ENCODE results near the gene RBP2. TPM values are rescaled to one million over a fixed set of nuclear protein-coding genes. Genes with fewer than 3 reads are reported as not detected.

The RBP2 gene
- total RNA-seq, 4 donors from 2014 or later: 3.4 TPM; not detected in 3

GRCh38 chr3:139454346-139454745 lies 22.0 kb downstream of the RBP2 start:
- no peaks in the 10 kb centered on the region for H3K36me3 ChIP-seq
- no peak overlapping the region for H3K4me3 ChIP-seq
- no peak overlapping the region for H3K27ac ChIP-seq
- TF ChIP-seq POLR2A (IDR thresholded peaks at IDR 0.05) (no peak), EP300 (IDR thresholded peaks at IDR 0.05; ENCODE audit: low read depth) (no peak), POLR2AphosphoS5 (IDR thresholded peaks at IDR 0.05) (no peak), CTCF (IDR thresholded peaks at IDR 0.05) (no peak)
- H3K9me3 ChIP-seq: no peaks in the 10 kb centered on the region
- H3K27me3 ChIP-seq: no peaks in the 10 kb centered on the region
- in situ Hi-C loops (cut with MboI; ENCODE audit: low pct_ligation_motif_present in 1 of 4, low pct_unique_long_range_greater_than_20kb in 1 of 4, low sequenced_read_pairs in 3 of 4): no loop called here
- H3K4me1 ChIP-seq: no peaks in the 10 kb centered on the region
- intact Hi-C loops (cut with DNase I; ENCODE audit: low total_unique reads): no loop called here
- WGBS, 2 donors (ENCODE audit: low coverage in 1 of 2): 74 to 86% methylated on average over 1 to 2 of the region's 2 CpGs
- DNase-seq: no peak

GRCh38 chr3:139450159-139450558 lies 26.2 kb downstream of the RBP2 start:
- no peaks in the 10 kb centered on the region for H3K36me3 ChIP-seq

GRCh38 chr3:139449566-139449965 lies 26.8 kb downstream of the RBP2 start:
- no peak for DNase-seq
- Histone ChIP-seq H3K27me3 (no peaks in the 10 kb centered on the region), H3K4me3 (no peak overlapping the region), H3K36me3 (no peaks in the 10 kb centered on the region), H3K4me1 (no peaks in the 10 kb centered on the region), H3K9me3 (no peaks in the 10 kb centered on the region), H3K27ac (no peak overlapping the region)
- intact Hi-C loops (cut with DNase I; ENCODE audit: low total_unique reads): no loop called here
- WGBS, 2 donors (ENCODE audit: low coverage in 1 of 2): 92 to 100% methylated on average over 2 to 5 of the region's 5 CpGs
- no peak for TF ChIP-seq POLR2AphosphoS5 (IDR thresholded peaks at IDR 0.05)
- TF ChIP-seq EP300 (IDR thresholded peaks at IDR 0.05; ENCODE audit: low read depth): no peak
- TF ChIP-seq CTCF (IDR thresholded peaks at IDR 0.05): no peak
- TF ChIP-seq POLR2A (IDR thresholded peaks at IDR 0.05): no peak
- in situ Hi-C loops (cut with MboI; ENCODE audit: low pct_ligation_motif_present in 1 of 4, low pct_unique_long_range_greater_than_20kb in 1 of 4, low sequenced_read_pairs in 3 of 4): loop anchor here in 2 of 4 donors (25.0 kb wide), 1 partner anchor 1413 kb away; no protein-coding TSS in a partner anchor

More at GRCh38 chr3:139450159-139450558, 26.2 kb downstream of the RBP2 start:
- no peak overlapping the region for H3K4me3 ChIP-seq
- H3K27me3 ChIP-seq: no peaks in the 10 kb centered on the region
- in situ Hi-C loops (cut with MboI; ENCODE audit: low pct_ligation_motif_present in 1 of 4, low pct_unique_long_range_greater_than_20kb in 1 of 4, low sequenced_read_pairs in 3 of 4): no loop called here
- TF ChIP-seq POLR2AphosphoS5 (IDR thresholded peaks at IDR 0.05) (no peak), CTCF (IDR thresholded peaks at IDR 0.05) (no peak)
- H3K4me1 ChIP-seq: no peaks in the 10 kb centered on the region
- no peak overlapping the region for H3K27ac ChIP-seq
- no peaks in the 10 kb centered on the region for H3K9me3 ChIP-seq
- intact Hi-C loops (cut with DNase I; ENCODE audit: low total_unique reads): no loop called here
- DNase-seq: no peak

GRCh38 chr3:139448104-139448503 lies 28.2 kb downstream of the RBP2 start:
- H3K4me3 ChIP-seq: no peak overlapping the region
- no peak for TF ChIP-seq EP300 (IDR thresholded peaks at IDR 0.05; ENCODE audit: low read depth)
- TF ChIP-seq CTCF (IDR thresholded peaks at IDR 0.05): no peak
- TF ChIP-seq POLR2AphosphoS5 (IDR thresholded peaks at IDR 0.05): no peak
- TF ChIP-seq POLR2A (IDR thresholded peaks at IDR 0.05): no peak
- in situ Hi-C loops (cut with MboI; ENCODE audit: low pct_ligation_motif_present in 1 of 4, low pct_unique_long_range_greater_than_20kb in 1 of 4, low sequenced_read_pairs in 3 of 4): loop anchor here in 2 of 4 donors (25.0 kb wide), 1 partner anchor 1414 kb away; no protein-coding TSS in a partner anchor
- H3K27ac ChIP-seq: no peak overlapping the region
- H3K36me3 ChIP-seq: no peaks in the 10 kb centered on the region
- DNase-seq: no peak
- H3K9me3 ChIP-seq: no peaks in the 10 kb centered on the region
- H3K27me3 ChIP-seq: no peaks in the 10 kb centered on the region
- WGBS, 2 donors (ENCODE audit: low coverage in 1 of 2): 67% methylated on average over 3 of the region's 3 CpGs; no CpG with 5 or more reads in 1 of the 2 donors
- intact Hi-C loops (cut with DNase I; ENCODE audit: low total_unique reads): no loop called here
- H3K4me1 ChIP-seq: no peaks in the 10 kb centered on the region
